NT2/D1 (cell line): ENCODE results near the gene ROBO1.

Source experiments
- SUZ12 ChIP-seq: IDR thresholded peaks from 2 replicates; pipeline ENCODE4 v1.6.1; 2011; ENCODE audit not compliant: insufficient read length, insufficient read depth; ENCODE audit errors: extremely low read depth
- YY1 ChIP-seq: IDR thresholded peaks from 2 replicates; pipeline ENCODE4 v1.6.1; 2011; ENCODE audit not compliant: insufficient read length, insufficient read depth
- ZNF274 ChIP-seq: IDR thresholded peaks from 2 replicates; pipeline ENCODE4 v1.6.1; 2011; ENCODE audit warnings: mild to moderate bottlenecking, low read depth, low read length

- TF ChIP-seq ZNF274 (no peak), YY1 (no peak), SUZ12 (no peak)
Observed at GRCh38 chr3:78792212-78792611, 975.6 kb downstream of the ROBO1 start.
